ENCODE measurements around the gene GZF1.

GRCh38 chr20:23332467-23332866 lies 29.5 kb upstream of the GZF1 start:
- TF ChIP-seq CTCF (IDR thresholded peaks at IDR 0.05 in 8 of 11, conservative IDR thresholded peaks at IDR 0.05 in 3 of 11) (no peak), POLR2A (IDR thresholded peaks at IDR 0.05) (no peak), POLR2AphosphoS5 (IDR thresholded peaks at IDR 0.05) (no peak)
